ENCODE data around the gene ISCA2.

DNA sequence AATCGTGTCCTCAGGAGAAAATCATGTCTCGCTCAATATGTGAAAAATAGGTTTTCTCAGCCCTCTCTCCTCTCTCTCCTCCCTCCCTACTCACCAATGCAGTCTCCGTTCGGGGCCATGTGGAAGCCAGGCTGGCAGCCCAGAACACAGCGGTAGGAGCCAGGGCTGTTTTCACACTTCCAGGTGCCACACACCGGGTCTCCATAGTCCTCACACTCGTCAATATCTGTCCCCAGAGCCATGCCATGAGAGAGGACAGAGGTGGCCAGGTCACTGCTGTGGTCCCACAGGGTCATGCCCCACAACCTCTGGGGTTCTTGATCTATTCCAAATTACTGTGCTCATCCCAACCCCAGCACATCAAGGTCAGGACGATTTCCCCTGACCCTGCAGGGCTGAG, 13.5 kb downstream of the ISCA2 start:
- no peak for TF ChIP-seq EZH2 (IDR thresholded peaks at IDR 0.05; ENCODE audit: insufficient read depth, low read length)
- TF ChIP-seq, protein P1, sequence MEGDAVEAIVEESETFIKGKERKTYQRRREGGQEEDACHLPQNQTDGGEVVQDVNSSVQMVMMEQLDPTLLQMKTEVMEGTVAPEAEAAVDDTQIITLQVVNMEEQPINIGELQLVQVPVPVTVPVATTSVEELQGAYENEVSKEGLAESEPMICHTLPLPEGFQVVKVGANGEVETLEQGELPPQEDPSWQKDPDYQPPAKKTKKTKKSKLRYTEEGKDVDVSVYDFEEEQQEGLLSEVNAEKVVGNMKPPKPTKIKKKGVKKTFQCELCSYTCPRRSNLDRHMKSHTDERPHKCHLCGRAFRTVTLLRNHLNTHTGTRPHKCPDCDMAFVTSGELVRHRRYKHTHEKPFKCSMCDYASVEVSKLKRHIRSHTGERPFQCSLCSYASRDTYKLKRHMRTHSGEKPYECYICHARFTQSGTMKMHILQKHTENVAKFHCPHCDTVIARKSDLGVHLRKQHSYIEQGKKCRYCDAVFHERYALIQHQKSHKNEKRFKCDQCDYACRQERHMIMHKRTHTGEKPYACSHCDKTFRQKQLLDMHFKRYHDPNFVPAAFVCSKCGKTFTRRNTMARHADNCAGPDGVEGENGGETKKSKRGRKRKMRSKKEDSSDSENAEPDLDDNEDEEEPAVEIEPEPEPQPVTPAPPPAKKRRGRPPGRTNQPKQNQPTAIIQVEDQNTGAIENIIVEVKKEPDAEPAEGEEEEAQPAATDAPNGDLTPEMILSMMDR (IDR thresholded peaks at IDR 0.05; ENCODE audit: insufficient read depth, low read depth, low read length) = no peak

All from astrocyte (in vitro differentiated cells and primary cell).